GM21423 (cell line): ENCODE results near the gene SH3TC2.

ENCODE experiments used
- ATAC-seq: cut with Tn5 transposase; IDR thresholded peaks from one replicate; pipeline ENCODE4 v1.9.1; 2021; ENCODE audit warnings: mild to moderate bottlenecking, moderate library complexity; ENCODE audit not compliant: unreplicated experiment

Gene SH3TC2

GRCh38 chr5:149061341-149061740 lies 1.5 kb downstream of the SH3TC2 start:
- ATAC-seq = no peak

DNA sequence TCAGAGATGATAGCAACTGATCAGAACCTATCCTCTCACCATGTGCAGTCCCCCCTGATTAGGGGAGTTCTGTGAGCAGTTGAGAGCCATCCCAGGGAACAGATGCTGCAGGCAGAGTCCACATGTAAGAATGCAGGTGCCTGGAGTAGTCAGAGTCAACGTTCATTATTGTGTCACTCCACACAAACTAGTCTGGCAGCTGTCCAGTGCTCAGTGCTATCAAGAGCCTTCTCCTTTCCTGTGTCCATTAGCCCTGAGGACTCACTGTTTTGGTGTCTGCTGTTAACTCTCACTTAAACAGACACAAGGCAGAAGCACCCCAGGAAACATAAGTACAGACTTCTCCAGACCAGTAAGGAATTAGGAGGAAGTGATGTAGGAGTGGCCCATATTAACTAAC lies 2.5 kb downstream of the SH3TC2 start:
- ATAC-seq = no peak

GRCh38 chr5:149056616-149057165 lies 6.2 kb downstream of the SH3TC2 start:
- ATAC-seq = no peak

DNA sequence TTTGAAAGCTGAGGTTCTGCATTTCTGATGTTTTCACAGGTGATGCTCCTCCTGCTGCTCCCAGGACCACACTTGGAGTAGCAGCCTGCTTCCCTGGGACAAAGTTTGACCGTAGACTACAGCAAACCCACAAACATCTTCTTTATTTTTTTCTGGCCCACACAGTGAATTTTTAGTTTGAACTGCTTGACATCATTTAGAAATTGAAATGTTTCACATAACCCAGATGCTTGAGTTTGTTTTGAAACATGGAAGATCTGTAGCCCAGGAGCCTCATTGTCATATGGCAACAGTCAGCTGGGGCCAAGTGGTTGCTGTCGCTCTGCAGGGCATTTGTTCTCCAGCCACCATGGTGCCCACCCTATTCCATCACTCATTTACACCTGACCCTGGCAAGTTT lies 8.4 kb downstream of the SH3TC2 start:
- ATAC-seq = no peak

GRCh38 chr5:149053072-149053695 lies 9.7 kb downstream of the SH3TC2 start:
- no peak for ATAC-seq

DNA sequence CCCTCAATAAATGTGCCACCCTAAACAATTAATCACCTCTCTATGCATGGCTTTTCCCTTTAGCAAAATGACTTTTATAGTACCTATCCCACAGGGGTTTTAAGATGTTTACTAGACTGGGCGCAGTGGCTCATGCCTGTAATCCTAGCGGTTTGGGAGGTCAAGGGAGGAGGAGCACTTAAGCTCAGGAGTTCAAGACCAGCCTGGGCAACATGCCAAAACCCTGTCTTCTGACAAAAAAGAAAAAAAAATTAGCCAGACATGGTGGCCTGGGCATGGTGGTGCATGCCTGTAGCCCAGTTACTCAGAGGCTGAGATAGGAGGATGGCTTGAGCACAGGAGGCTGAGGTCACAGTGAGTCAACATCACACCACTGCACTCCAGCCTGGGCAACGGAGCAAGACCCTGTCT lies 13.5 kb downstream of the SH3TC2 start:
- no peak for ATAC-seq

- ATAC-seq = no peak
Observed at GRCh38 chr5:149048811-149049210, 14.1 kb downstream of the SH3TC2 start.

GRCh38 chr5:149047462-149047861 lies 15.4 kb downstream of the SH3TC2 start:
- no peak for ATAC-seq

DNA sequence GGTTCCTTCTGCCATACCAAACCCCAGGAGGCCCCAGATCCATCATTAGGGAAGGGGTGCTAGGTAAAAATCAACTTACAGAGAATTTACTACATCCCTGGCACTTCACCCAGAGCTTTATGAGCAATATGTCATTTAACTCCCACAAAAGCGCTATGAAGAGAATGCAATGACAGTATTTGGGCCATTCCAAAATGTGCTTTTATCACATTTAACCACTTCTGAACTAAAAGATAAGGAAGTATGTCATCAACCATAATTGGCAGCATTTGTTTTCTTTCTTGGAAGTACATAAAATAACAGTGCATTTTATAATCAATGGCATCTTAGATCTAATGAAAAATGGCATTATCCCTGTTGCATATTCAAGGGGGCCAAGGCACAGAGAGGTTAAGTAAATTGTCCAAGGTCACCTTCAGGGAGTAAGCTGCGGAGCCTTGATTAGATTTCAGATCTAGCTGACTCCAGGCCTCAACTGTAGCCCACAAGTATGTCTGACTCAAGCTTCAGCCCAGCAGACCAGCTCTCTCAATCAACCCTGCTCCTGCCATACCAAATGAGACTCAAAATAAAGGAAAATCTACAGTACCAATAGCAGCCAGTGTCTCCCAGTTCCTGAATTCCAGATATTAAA lies 16.5 kb downstream of the SH3TC2 start:
- no peak for ATAC-seq

- ATAC-seq = no peak
Observed at GRCh38 chr5:149045089-149045460, 17.8 kb downstream of the SH3TC2 start.

GRCh38 chr5:149044453-149045088 lies 18.3 kb downstream of the SH3TC2 start:
- ATAC-seq = no peak

GRCh38 chr5:149043641-149044040 lies 19.2 kb downstream of the SH3TC2 start:
- no peak for ATAC-seq

GRCh38 chr5:149042865-149043264 lies 20.0 kb downstream of the SH3TC2 start:
- ATAC-seq = no peak

GRCh38 chr5:149041242-149041641 lies 21.6 kb downstream of the SH3TC2 start:
- ATAC-seq = no peak

DNA sequence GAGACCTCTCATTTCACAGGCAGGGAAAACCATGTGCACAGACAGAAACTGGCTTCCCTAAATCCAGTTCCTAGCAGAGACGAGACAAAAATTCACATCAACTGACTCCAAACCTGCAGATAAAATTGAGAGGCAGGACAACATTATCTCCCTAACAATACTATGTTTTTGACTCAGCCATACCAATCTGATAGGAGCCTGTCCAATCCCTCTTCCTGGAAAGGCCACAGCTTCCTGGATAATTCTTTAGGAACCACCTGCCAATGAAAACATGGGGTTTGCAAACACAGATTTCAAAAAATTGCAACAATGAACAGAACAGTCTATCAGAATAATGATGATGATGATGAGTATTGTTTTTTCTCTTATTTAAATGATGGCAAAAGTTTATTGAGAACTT lies 22.4 kb downstream of the SH3TC2 start:
- no peak for ATAC-seq

DNA sequence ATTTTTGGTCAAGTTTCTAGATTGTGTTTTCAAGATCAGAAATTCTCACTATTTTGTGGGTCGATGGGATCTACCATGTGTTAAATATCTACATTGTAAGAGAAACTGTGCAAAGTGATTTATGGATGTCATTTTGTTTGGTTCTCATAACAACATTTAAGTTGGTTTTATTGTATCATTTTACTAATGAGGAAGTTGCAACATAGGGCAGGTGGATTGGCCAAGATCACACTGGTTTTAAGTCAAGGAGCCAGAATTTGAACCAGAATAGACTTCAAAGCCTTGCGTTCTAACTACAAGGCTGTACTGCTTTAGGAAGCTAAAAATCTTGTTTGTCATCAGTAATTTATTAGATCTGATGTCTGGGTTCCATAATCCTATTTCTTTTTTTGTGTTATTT lies 23.4 kb downstream of the SH3TC2 start:
- ATAC-seq = no peak

- ATAC-seq = no peak
Observed at GRCh38 chr5:149038336-149039080, 24.4 kb downstream of the SH3TC2 start.

DNA sequence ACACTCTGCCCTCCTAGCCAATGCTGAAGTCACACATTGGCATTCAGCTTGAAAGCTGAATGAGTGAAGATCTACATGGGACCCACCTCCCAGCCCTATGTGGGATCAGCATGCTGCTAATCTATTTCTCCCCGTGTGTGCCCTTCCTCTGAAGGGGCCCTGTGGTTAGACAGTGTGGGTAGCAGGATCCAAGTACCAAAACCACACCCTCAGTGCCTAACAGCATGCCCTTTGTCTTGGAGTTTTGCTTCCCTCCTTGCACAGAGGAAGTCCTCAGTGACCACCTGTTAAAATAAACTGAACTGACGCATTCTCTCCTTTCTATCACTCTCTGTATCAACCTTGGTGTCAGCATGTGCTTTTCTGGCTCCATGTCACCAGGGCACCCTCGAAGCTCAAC lies 25.0 kb downstream of the SH3TC2 start:
- ATAC-seq = peak; percentile 44

DNA sequence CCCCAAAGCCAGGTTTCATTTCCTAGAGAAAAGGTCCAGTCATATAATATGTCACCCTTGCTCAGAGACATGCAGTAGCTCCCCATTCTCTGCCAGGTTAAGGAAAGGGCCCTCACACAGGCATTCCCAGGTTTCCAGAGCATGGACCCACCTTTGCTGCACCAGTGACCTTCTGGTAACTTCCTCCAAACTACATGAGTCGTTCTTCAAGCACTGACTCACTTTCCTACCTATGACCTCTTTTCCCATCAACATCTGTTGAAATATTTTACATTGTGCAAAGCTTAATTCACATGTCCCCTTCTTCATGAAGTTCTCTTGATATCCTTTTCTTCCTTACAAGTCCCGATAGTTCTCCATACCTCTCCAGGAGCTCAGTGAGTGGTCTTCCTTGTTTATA lies 25.9 kb downstream of the SH3TC2 start:
- no peak for ATAC-seq

GRCh38 chr5:149036168-149036567 lies 26.7 kb downstream of the SH3TC2 start:
- ATAC-seq = no peak

GRCh38 chr5:149035372-149035790 lies 27.5 kb downstream of the SH3TC2 start:
- ATAC-seq = peak; percentile 75
